Hematopoietic multipotent progenitor cell treated with erythropoietin and hydrocortisone succinate and interleukin-3 and kit ligand, for 6 days (in vitro differentiated cells): ENCODE measurements around the gene SLC6A11.

Experiments
- DNase-seq: peaks from one replicate; pipeline ENCODE4 v3.0.0-alpha.2; 2015

The SLC6A11 gene

GRCh38 chr3:10816019-10816862, at the start of gene SLC6A11:
Gene SLC6A11, plus strand, starts transcription at chr3:10816228. Its CDS starts 38 bp downstream, at chr3:10816266.
- DNase-seq: no peak

GRCh38 chr3:10768708-10769394, 47.2 kb upstream of the SLC6A11 start:
- DNase-seq: no peak

- DNase-seq: no peak
Observed at GRCh38 chr3:10770547-10770946, 45.5 kb upstream of the SLC6A11 start.

- no peak for DNase-seq
Observed at GRCh38 chr3:10770981-10771380, 45.0 kb upstream of the SLC6A11 start.

- DNase-seq: no peak
Observed at GRCh38 chr3:10771486-10772270, 44.4 kb upstream of the SLC6A11 start.

- DNase-seq: peak; percentile 22
Observed at GRCh38 chr3:10772271-10773161, 43.5 kb upstream of the SLC6A11 start.

GRCh38 chr3:10774129-10774670, 41.8 kb upstream of the SLC6A11 start:
- no peak for DNase-seq

- DNase-seq: no peak
Observed at GRCh38 chr3:10774825-10775224, 41.2 kb upstream of the SLC6A11 start.

- no peak for DNase-seq
Observed at GRCh38 chr3:10775259-10775658, 40.8 kb upstream of the SLC6A11 start.

- no peak for DNase-seq
Observed at GRCh38 chr3:10775828-10776227, 40.2 kb upstream of the SLC6A11 start.

- no peak for DNase-seq
Observed at GRCh38 chr3:10777627-10778026, 38.4 kb upstream of the SLC6A11 start.

- no peak for DNase-seq
Observed at GRCh38 chr3:10778492-10779292, 37.3 kb upstream of the SLC6A11 start.

- DNase-seq: no peak
Observed at GRCh38 chr3:10779293-10779805, 36.7 kb upstream of the SLC6A11 start.

GRCh38 chr3:10780243-10780642, 35.8 kb upstream of the SLC6A11 start:
- DNase-seq: no peak

GRCh38 chr3:10780922-10781321, 35.1 kb upstream of the SLC6A11 start:
- no peak for DNase-seq

- no peak for DNase-seq
Observed at GRCh38 chr3:10781981-10782380, 34.0 kb upstream of the SLC6A11 start.

GRCh38 chr3:10783360-10784351, 32.4 kb upstream of the SLC6A11 start:
- DNase-seq: peak; percentile 67

GRCh38 chr3:10786640-10787039, 29.4 kb upstream of the SLC6A11 start:
- DNase-seq: no peak

GRCh38 chr3:10788451-10788850, 27.6 kb upstream of the SLC6A11 start:
- DNase-seq: no peak

GRCh38 chr3:10790713-10791112, 25.3 kb upstream of the SLC6A11 start:
- DNase-seq: no peak
